HepG2 (cell line): Measurements from ENCODE around the gene ANKS4B. TPM values are rescaled to one million over a fixed set of nuclear protein-coding genes. Genes with fewer than 3 reads are reported as not detected.

Source experiments
- AFF4 ChIP-seq: sonication (generic); formaldehyde crosslinking; IDR thresholded peaks from 2 replicates; pipeline ENCODE4 v1.4.0; 2020; ENCODE audit warnings: missing genetic modification reagents
- ARID2 ChIP-seq: sonication (generic); formaldehyde crosslinking; IDR thresholded peaks from 2 replicates; pipeline ENCODE4 v1.8.1; 2022; ENCODE audit warnings: mild to moderate bottlenecking, missing genetic modification reagents, borderline replicate concordance
- ATF5 ChIP-seq: sonication (generic); formaldehyde crosslinking; IDR thresholded peaks from 2 replicates; pipeline ENCODE4 v1.4.0; 2020; ENCODE audit warnings: mild to moderate bottlenecking, low read depth, missing genetic modification reagents
- ISX ChIP-seq: sonication (generic); formaldehyde crosslinking; conservative IDR thresholded peaks from 2 replicates; pipeline ENCODE4 v1.5.0; 2020; ENCODE audit warnings: missing genetic modification reagents
- KMT2B ChIP-seq: IDR thresholded peaks from 2 replicates; pipeline ENCODE4 v1.6.1; 2016; ENCODE audit warnings: missing genetic modification reagents, missing compliant biosample characterization
- SOX13 ChIP-seq, 3 experiments: fragments of 450-650 bp in 1 of 3; sonication (generic) in 1 of 3; formaldehyde crosslinking in 1 of 3; IDR thresholded peaks in 2 of 3; conservative IDR thresholded peaks in 1 of 3; 2 replicates each; pipeline versions ENCODE4 v1.5.0 to v1.6.1; 2016 to 2020; ENCODE audit warnings: antibody characterized with exemption in 1 of 3, mild to moderate bottlenecking in 1 of 3, missing compliant biosample characterization in 1 of 3, missing genetic modification reagents in 1 of 3, moderate library complexity in 1 of 3
- ZBTB46 ChIP-seq: sonication (generic); formaldehyde crosslinking; IDR thresholded peaks from 2 replicates; pipeline ENCODE4 v1.4.0; 2020; ENCODE audit warnings: mild to moderate bottlenecking, missing genetic modification reagents, borderline replicate concordance
- ZNF337 ChIP-seq: sonication (generic); formaldehyde crosslinking; IDR thresholded peaks from 2 replicates; pipeline ENCODE4 v1.5.1; 2020; ENCODE audit warnings: missing genetic modification reagents, low read depth, mild to moderate bottlenecking, borderline replicate concordance
- ZNF354B ChIP-seq: sonication (generic); formaldehyde crosslinking; IDR thresholded peaks from 2 replicates; pipeline ENCODE4 v1.8.0; 2022; ENCODE audit warnings: mild to moderate bottlenecking, missing genetic modification reagents
- ZNF562 ChIP-seq: sonication (generic); formaldehyde crosslinking; IDR thresholded peaks from 2 replicates; pipeline ENCODE4 v1.8.0; 2022; ENCODE audit warnings: missing genetic modification reagents, borderline replicate concordance
- ZNF749 ChIP-seq: sonication (generic); formaldehyde crosslinking; IDR thresholded peaks from 2 replicates; pipeline ENCODE4 v1.8.0; 2022; ENCODE audit warnings: mild to moderate bottlenecking, missing genetic modification reagents, moderate library complexity, borderline replicate concordance
- polyA plus RNA-seq, 8 experiments: library from polyadenylated mRNA; depleted of rRNA in 3 of 8; stranded (reverse) in 7 of 8; unstranded in 1 of 8; fragments of >200 nt; fragmentation: Illumina TruSeq in 4 of 8; extraction: Trizol in 4 of 8; gene quantifications; 2 replicates each; pipeline versions ENCODE4 v1.2.1 to v1.2.3, GENCODE V29; 2011 to 2016; ENCODE audit warnings: low read depth in 4 of 8, missing spikeins in 1 of 8, mixed read lengths in 1 of 8; ENCODE audit not compliant: insufficient read depth in 1 of 8
- total RNA-seq, 5 experiments: library from RNA; depleted of rRNA; stranded (reverse); fragments of >200 nt; fragmentation: Illumina TruSeq; extraction: Trizol; gene quantifications; 2 replicates each; pipeline ENCODE4 v1.2.3, GENCODE V29; 2016; ENCODE audit warnings: low read depth in 1 of 5
- TF ChIP-seq, protein P1 (sequence below): sonication (generic); formaldehyde crosslinking; IDR thresholded peaks from 2 replicates; pipeline ENCODE4 v1.5.0; 2020; ENCODE audit warnings: missing genetic modification reagents
- TF ChIP-seq, protein P2 (sequence below): sonication (generic); formaldehyde crosslinking; conservative IDR thresholded peaks from 2 replicates; pipeline ENCODE4 v1.4.0; 2020; ENCODE audit warnings: mild to moderate bottlenecking, missing genetic modification reagents, moderate library complexity
- TF ChIP-seq, protein P3 (sequence below): sonication (generic); formaldehyde crosslinking; IDR thresholded peaks from 2 replicates; pipeline ENCODE4 v1.5.0; 2020; ENCODE audit warnings: missing genetic modification reagents

The ANKS4B gene
- total and polyA plus RNA-seq, 2 of the 13 experiments (the other 11 are each of a cell fraction or from before 2014, with no cell fraction given): 6.5 to 30.0 TPM

- TF ChIP-seq, protein P1, sequence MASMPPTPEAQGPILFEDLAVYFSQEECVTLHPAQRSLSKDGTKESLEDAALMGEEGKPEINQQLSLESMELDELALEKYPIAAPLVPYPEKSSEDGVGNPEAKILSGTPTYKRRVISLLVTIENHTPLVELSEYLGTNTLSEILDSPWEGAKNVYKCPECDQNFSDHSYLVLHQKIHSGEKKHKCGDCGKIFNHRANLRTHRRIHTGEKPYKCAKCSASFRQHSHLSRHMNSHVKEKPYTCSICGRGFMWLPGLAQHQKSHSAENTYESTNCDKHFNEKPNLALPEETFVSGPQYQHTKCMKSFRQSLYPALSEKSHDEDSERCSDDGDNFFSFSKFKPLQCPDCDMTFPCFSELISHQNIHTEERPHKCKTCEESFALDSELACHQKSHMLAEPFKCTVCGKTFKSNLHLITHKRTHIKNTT: no peak
- no peak; the same call in 1 of the 2 replicates for TF ChIP-seq AFF4
- no peak; the same call in 1 of the 2 replicates for TF ChIP-seq ZNF749
- TF ChIP-seq, protein P2, sequence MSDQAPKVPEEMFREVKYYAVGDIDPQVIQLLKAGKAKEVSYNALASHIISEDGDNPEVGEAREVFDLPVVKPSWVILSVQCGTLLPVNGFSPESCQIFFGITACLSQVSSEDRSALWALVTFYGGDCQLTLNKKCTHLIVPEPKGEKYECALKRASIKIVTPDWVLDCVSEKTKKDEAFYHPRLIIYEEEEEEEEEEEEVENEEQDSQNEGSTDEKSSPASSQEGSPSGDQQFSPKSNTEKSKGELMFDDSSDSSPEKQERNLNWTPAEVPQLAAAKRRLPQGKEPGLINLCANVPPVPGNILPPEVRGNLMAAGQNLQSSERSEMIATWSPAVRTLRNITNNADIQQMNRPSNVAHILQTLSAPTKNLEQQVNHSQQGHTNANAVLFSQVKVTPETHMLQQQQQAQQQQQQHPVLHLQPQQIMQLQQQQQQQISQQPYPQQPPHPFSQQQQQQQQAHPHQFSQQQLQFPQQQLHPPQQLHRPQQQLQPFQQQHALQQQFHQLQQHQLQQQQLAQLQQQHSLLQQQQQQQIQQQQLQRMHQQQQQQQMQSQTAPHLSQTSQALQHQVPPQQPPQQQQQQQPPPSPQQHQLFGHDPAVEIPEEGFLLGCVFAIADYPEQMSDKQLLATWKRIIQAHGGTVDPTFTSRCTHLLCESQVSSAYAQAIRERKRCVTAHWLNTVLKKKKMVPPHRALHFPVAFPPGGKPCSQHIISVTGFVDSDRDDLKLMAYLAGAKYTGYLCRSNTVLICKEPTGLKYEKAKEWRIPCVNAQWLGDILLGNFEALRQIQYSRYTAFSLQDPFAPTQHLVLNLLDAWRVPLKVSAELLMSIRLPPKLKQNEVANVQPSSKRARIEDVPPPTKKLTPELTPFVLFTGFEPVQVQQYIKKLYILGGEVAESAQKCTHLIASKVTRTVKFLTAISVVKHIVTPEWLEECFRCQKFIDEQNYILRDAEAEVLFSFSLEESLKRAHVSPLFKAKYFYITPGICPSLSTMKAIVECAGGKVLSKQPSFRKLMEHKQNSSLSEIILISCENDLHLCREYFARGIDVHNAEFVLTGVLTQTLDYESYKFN (CRISPR knock-in tag): peak; percentile 99
- no peak for TF ChIP-seq ZNF337 (CRISPR knock-in tag)
- TF ChIP-seq ZNF354B (CRISPR knock-in tag): no peak
- peak; percentile 72 for TF ChIP-seq KMT2B (CRISPR knock-in tag)
- TF ChIP-seq ISX (CRISPR knock-in tag): peak; percentile 23; the same call in 1 of the 2 replicates
- TF ChIP-seq, protein P3, sequence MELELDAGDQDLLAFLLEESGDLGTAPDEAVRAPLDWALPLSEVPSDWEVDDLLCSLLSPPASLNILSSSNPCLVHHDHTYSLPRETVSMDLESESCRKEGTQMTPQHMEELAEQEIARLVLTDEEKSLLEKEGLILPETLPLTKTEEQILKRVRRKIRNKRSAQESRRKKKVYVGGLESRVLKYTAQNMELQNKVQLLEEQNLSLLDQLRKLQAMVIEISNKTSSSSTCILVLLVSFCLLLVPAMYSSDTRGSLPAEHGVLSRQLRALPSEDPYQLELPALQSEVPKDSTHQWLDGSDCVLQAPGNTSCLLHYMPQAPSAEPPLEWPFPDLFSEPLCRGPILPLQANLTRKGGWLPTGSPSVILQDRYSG (CRISPR knock-in tag): no peak; the same call in 1 of the 2 replicates
- peak; percentile 52; the same call in 1 of the 2 replicates for TF ChIP-seq SOX13 (IDR thresholded peaks at IDR 0.05)
- peak; percentile 58 to 95; a peak in 2 of 4 replicates for TF ChIP-seq SOX13 (CRISPR knock-in tag; conservative IDR thresholded peaks at IDR 0.05 in 1 of 2, IDR thresholded peaks at IDR 0.05 in 1 of 2)
- 0 out of 2 replicates have a peak, but pooled peaks have one; percentile 65 for TF ChIP-seq ARID2
- no peak for TF ChIP-seq ZNF562
- no peak for TF ChIP-seq ZBTB46 (CRISPR knock-in tag)
- no peak for TF ChIP-seq ATF5 (CRISPR knock-in tag)
Observed at GRCh38 chr16:21233521-21234150, at the start of gene ANKS4B (continued).
